ENCODE measurements around the gene CDKN1C. TPM values are rescaled to one million over a fixed set of nuclear protein-coding genes. Genes with fewer than 3 reads are reported as not detected.

The CDKN1C gene
- total RNA-seq, 1 donor from 2014 or later: 18.1 TPM

- peaks cover 0 to 14% of the 10 kb centered on the region in 2 donors for H3K4me1 ChIP-seq
- H3K27ac ChIP-seq: no peak overlapping the region
- no peak overlapping the region for H3K4me3 ChIP-seq
- TF ChIP-seq, protein P1, sequence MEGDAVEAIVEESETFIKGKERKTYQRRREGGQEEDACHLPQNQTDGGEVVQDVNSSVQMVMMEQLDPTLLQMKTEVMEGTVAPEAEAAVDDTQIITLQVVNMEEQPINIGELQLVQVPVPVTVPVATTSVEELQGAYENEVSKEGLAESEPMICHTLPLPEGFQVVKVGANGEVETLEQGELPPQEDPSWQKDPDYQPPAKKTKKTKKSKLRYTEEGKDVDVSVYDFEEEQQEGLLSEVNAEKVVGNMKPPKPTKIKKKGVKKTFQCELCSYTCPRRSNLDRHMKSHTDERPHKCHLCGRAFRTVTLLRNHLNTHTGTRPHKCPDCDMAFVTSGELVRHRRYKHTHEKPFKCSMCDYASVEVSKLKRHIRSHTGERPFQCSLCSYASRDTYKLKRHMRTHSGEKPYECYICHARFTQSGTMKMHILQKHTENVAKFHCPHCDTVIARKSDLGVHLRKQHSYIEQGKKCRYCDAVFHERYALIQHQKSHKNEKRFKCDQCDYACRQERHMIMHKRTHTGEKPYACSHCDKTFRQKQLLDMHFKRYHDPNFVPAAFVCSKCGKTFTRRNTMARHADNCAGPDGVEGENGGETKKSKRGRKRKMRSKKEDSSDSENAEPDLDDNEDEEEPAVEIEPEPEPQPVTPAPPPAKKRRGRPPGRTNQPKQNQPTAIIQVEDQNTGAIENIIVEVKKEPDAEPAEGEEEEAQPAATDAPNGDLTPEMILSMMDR (IDR thresholded peaks at IDR 0.05): no peak
- peaks cover 0 to 10% of the 10 kb centered on the region in 2 donors for H3K36me3 ChIP-seq
- intact Hi-C loops (cut with DNase I): loop anchor here (10.0 kb wide), 2 partner anchors 476 to 1116 kb away; partner anchors contain the start of genes CTSD and TSSC4
- H3K27me3 ChIP-seq: no peaks in the 10 kb centered on the region
- no peak for DNase-seq (ENCODE audit: low spot score in 2 of 2)
- no peaks in the 10 kb centered on the region for H3K9me3 ChIP-seq
Observed at GRCh38 chr11:2880646-2881045, 4.9 kb downstream of the CDKN1C start.

- Histone ChIP-seq H3K27ac (no peak overlapping the region), H3K36me3 (peaks cover 0 to 13% of the 10 kb centered on the region in 2 donors), H3K27me3 (no peaks in the 10 kb centered on the region), H3K4me1 (peaks cover 0 to 14% of the 10 kb centered on the region in 2 donors), H3K9me3 (no peaks in the 10 kb centered on the region), H3K4me3 (no peak overlapping the region)
- TF ChIP-seq, protein P1 (IDR thresholded peaks at IDR 0.05): no peak
- no peak for DNase-seq (ENCODE audit: low spot score in 2 of 2)
- intact Hi-C loops (cut with DNase I): no loop called here
Observed at GRCh38 chr11:2878782-2879181, 6.8 kb downstream of the CDKN1C start.

- peaks cover 0 to 13% of the 10 kb centered on the region in 2 donors for H3K36me3 ChIP-seq
- intact Hi-C loops (cut with DNase I): no loop called here
- TF ChIP-seq, protein P1 (IDR thresholded peaks at IDR 0.05): no peak
Observed at GRCh38 chr11:2877474-2877873, 8.1 kb downstream of the CDKN1C start.

DNA sequence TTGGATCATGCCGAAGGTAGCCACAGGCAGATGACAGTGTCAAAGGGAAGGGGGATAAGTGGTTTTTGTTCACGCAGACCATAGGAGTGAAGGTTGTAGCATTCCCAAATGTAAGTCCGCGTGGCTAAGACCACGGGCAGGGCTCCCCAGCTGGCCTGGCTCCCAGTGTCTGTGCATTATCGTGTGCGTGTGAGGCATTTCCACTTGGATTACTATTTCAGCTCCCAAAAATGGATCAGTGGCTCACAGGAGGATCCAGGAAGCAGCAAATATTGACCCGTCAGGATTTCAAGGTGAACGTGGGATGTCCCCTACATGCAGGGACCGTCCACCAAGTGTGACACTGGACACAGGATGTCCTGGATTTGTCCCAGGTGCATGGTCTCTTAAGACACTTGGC, 10.6 kb downstream of the CDKN1C start:
- Histone ChIP-seq H3K27me3 (no peaks in the 10 kb centered on the region), H3K36me3 (peaks cover 0 to 13% of the 10 kb centered on the region in 2 donors), H3K27ac (no peak overlapping the region), H3K4me3 (no peak overlapping the region), H3K9me3 (no peaks in the 10 kb centered on the region), H3K4me1 (no peaks in the 10 kb centered on the region)
- intact Hi-C loops (cut with DNase I): no loop called here
- TF ChIP-seq, protein P1 (IDR thresholded peaks at IDR 0.05): no peak
- DNase-seq (ENCODE audit: low spot score in 2 of 2): no peak

More at GRCh38 chr11:2877474-2877873, 8.1 kb downstream of the CDKN1C start:
- no peaks in the 10 kb centered on the region for H3K27me3 ChIP-seq
- H3K9me3 ChIP-seq: no peaks in the 10 kb centered on the region
- no peak overlapping the region for H3K4me3 ChIP-seq
- DNase-seq (ENCODE audit: low spot score in 2 of 2): no peak
- H3K4me1 ChIP-seq: peaks cover 0 to 10% of the 10 kb centered on the region in 2 donors
- H3K27ac ChIP-seq: no peak overlapping the region

GRCh38 chr11:2870969-2871680, 14.4 kb downstream of the CDKN1C start:
- Histone ChIP-seq H3K4me3 (no peak overlapping the region), H3K36me3 (peaks cover 0 to 3% of the 10 kb centered on the region in 2 donors), H3K27me3 (no peaks in the 10 kb centered on the region), H3K4me1 (no peaks in the 10 kb centered on the region), H3K27ac (no peak overlapping the region), H3K9me3 (no peaks in the 10 kb centered on the region)
- intact Hi-C loops (cut with DNase I): no loop called here
- no peak for DNase-seq (ENCODE audit: low spot score in 2 of 2)
- TF ChIP-seq, protein P1 (IDR thresholded peaks at IDR 0.05): no peak
